AG10803 (cell line): ENCODE data around the gene CCDC40.

ENCODE experiments used
- DNase-seq: peaks from one replicate; pipeline ENCODE4 v3.0.0; 2010; ENCODE audit warnings: low read depth
- H3K4me3 ChIP-seq: 2 replicates; pipeline ENCODE4 v1.5.1; 2011; ENCODE audit warnings: mild to moderate bottlenecking, low read length, control low read depth
- CTCF ChIP-seq: conservative IDR thresholded peaks from 2 replicates; pipeline ENCODE4 v1.5.1; 2011; ENCODE audit warnings: mild to moderate bottlenecking, low read length, control low read depth, inconsistent platforms

Gene CCDC40

GRCh38 chr17:80105762-80106161, 69.3 kb downstream of the CCDC40 start:
- DNase-seq, result peak; percentile 47
- no peak overlapping the region for H3K4me3 ChIP-seq
- no peak for TF ChIP-seq CTCF

GRCh38 chr17:80106176-80106575, 69.7 kb downstream of the CCDC40 start:
- no peak for TF ChIP-seq CTCF
- DNase-seq, result no peak

GRCh38 chr17:80106751-80107150, 70.3 kb downstream of the CCDC40 start:
- DNase-seq, result no peak
- H3K4me3 ChIP-seq, result no peak overlapping the region
- TF ChIP-seq CTCF, result no peak

More at GRCh38 chr17:80106176-80106575, 69.7 kb downstream of the CCDC40 start:
- H3K4me3 ChIP-seq, result no peak overlapping the region

GRCh38 chr17:80107231-80108021, 71.0 kb downstream of the CCDC40 start:
- TF ChIP-seq CTCF, result no peak
- H3K4me3 ChIP-seq, result no peak overlapping the region
- no peak for DNase-seq

GRCh38 chr17:80108036-80108971, 71.9 kb downstream of the CCDC40 start:
- DNase-seq, result no peak
- TF ChIP-seq CTCF, result no peak
- no peak overlapping the region for H3K4me3 ChIP-seq

GRCh38 chr17:80109066-80109660, 72.7 kb downstream of the CCDC40 start:
- no peak for DNase-seq
- no peak for TF ChIP-seq CTCF
- H3K4me3 ChIP-seq, result no peak overlapping the region
